ENCODE data around the gene SCRN2.

GRCh38 chr17:47819475-47819874, 21.6 kb downstream of the SCRN2 start:
- TF ChIP-seq CTCF (IDR thresholded peaks at IDR 0.05) = no peak
- TF ChIP-seq POLR2A (IDR thresholded peaks at IDR 0.05) = no peak
- no peak for TF ChIP-seq POLR2AphosphoS5 (IDR thresholded peaks at IDR 0.05)

Data from breast epithelium (tissue), 3 donors.